BLaER1 treated with 17β-estradiol and CSF1 and Interleukin-3, amounts not matched to agents 10 nM and 100 nM (cell line): ENCODE measurements around the gene CDH23.

Experiments used
- H3K27ac ChIP-seq, 11 experiments: shearing (Covaris generic); formaldehyde crosslinking; 2 replicates each; pipeline ENCODE4 v1.8.1; 2022
- H3K27me3 ChIP-seq, 11 experiments: shearing (Covaris generic); formaldehyde crosslinking; 2 replicates each; pipeline ENCODE4 v1.8.1; 2022
- H3K36me3 ChIP-seq, 11 experiments: shearing (Covaris generic); formaldehyde crosslinking; 2 replicates each; pipeline ENCODE4 v1.8.1; 2022
- H3K4me1 ChIP-seq, 10 experiments: shearing (Covaris generic); formaldehyde crosslinking; 2 replicates each; pipeline ENCODE4 v1.8.1; 2022
- H3K4me2 ChIP-seq, 11 experiments: shearing (Covaris generic); formaldehyde crosslinking; 2 replicates each; pipeline ENCODE4 v1.8.1; 2022
- H3K4me3 ChIP-seq, 10 experiments: shearing (Covaris generic); formaldehyde crosslinking; 2 replicates each; pipeline ENCODE4 v1.8.1; 2022
- H3K9ac ChIP-seq, 11 experiments: shearing (Covaris generic); formaldehyde crosslinking; 2 replicates each; pipeline ENCODE4 v1.8.1; 2022
- H3K9me3 ChIP-seq, 11 experiments: shearing (Covaris generic); formaldehyde crosslinking; replicated peaks in 1 of 11; 2 replicates each; pipeline ENCODE4 v1.8.1; 2022
- H4K20me1 ChIP-seq, 11 experiments: shearing (Covaris generic); formaldehyde crosslinking; 2 replicates each; pipeline ENCODE4 v1.8.1; 2022
- Cebpa-rat ChIP-seq, 11 experiments: shearing (Covaris generic); IDR thresholded peaks; 2 replicates each; pipeline ENCODE4 v1.8.1; 2022

Gene CDH23

GRCh38 chr10:71718165-71718698 lies 321.5 kb downstream of the CDH23 start:
- no peak overlapping the region for H3K4me3 ChIP-seq
- H3K36me3 ChIP-seq: no peaks in the 10 kb centered on the region
- H3K27ac ChIP-seq: no peak overlapping the region; a peak in 1 of 22 replicates
- H3K4me2 ChIP-seq: peak overlapping the region in 5 of 11 experiments; percentile 91 to 99 (median 95); a peak in 7 of 22 replicates
- H3K4me1 ChIP-seq: peaks cover 56 to 92% (median 71%) of the 10 kb centered on the region in 10 experiments
- no peaks in the 10 kb centered on the region for H4K20me1 ChIP-seq
- peak overlapping the region in 1 of 11 experiments; percentile 7; a peak in 1 of 22 replicates for H3K9ac ChIP-seq
- H3K27me3 ChIP-seq: no peaks in the 10 kb centered on the region
- H3K9me3 ChIP-seq: no peaks in the 10 kb centered on the region
- no peak for TF ChIP-seq Cebpa-rat (IDR thresholded peaks at IDR 0.05)

GRCh38 chr10:71719042-71719441 lies 322.3 kb downstream of the CDH23 start:
- peak overlapping the region in 4 of 11 experiments; percentile 24 to 50 (median 34); a peak in 3 of 22 replicates for H3K9ac ChIP-seq
- TF ChIP-seq Cebpa-rat (IDR thresholded peaks at IDR 0.05): no peak

GRCh38 chr10:71719464-71720201 lies 322.9 kb downstream of the CDH23 start, which contains the start of gene C10orf105:
TSS of gene C10orf105 (minus strand) at chr10:71719778. CDS start at chr10:71716337, 3,441 bp downstream.
- Histone ChIP-seq H3K4me2 (peak within 1 kb of the TSS; percentile 43 to 99 (median 54); a peak in 21 of 22 replicates), H3K27me3 (no peaks in the 10 kb centered on the region), H3K4me3 (no peak within 1 kb of the TSS), H3K4me1 (peaks cover 42 to 92% (median 71%) of the 10 kb centered on the region in 10 experiments), H3K27ac (peak within 1 kb of the TSS in 6 of 11 experiments; percentile 10 to 36 (median 24); a peak in 11 of 22 replicates), H3K36me3 (no peaks in the 10 kb centered on the region), H3K9me3 (no peaks in the 10 kb centered on the region), H4K20me1 (no peaks in the 10 kb centered on the region), H3K9ac (peak within 1 kb of the TSS in 7 of 11 experiments; percentile 18 to 50 (median 33); a peak in 8 of 22 replicates)
- no peak for TF ChIP-seq Cebpa-rat (IDR thresholded peaks at IDR 0.05)

More at GRCh38 chr10:71719042-71719441, 322.3 kb downstream of the CDH23 start:
- peaks cover 48 to 92% (median 71%) of the 10 kb centered on the region in 10 experiments for H3K4me1 ChIP-seq
- H3K4me2 ChIP-seq: peak overlapping the region in 10 of 11 experiments; percentile 43 to 99 (median 56); a peak in 17 of 22 replicates
- H3K4me3 ChIP-seq: no peak overlapping the region
- H3K27me3 ChIP-seq: no peaks in the 10 kb centered on the region
- H3K36me3 ChIP-seq: no peaks in the 10 kb centered on the region
- H4K20me1 ChIP-seq: no peaks in the 10 kb centered on the region
- H3K27ac ChIP-seq: peak overlapping the region in 4 of 11 experiments; percentile 23 to 36 (median 24); a peak in 4 of 22 replicates
- no peaks in the 10 kb centered on the region for H3K9me3 ChIP-seq

DNA sequence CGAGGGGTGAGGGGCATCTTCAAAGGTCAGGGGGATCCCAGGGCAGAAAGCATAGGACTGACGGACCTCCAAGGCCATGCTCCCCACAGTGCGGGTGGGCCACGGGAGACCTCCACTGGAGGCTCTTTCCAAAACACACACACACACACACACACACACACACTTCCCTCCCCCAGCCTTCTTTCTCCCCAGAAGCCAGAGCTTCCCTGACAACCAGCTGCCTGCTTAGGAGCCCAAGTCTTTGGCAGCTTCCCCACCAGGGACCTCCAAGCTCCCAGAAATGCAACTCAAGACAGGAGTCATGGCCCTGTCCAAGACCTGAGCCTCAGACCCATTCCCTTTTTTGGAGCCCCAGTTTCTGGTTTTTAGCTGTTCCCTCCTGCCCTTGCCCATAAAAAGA lies 323.6 kb downstream of the CDH23 start:
- H3K9ac ChIP-seq: peak overlapping the region in 3 of 11 experiments; percentile 18 to 50 (median 43); a peak in 3 of 22 replicates
- H3K27me3 ChIP-seq: no peaks in the 10 kb centered on the region
- H3K4me3 ChIP-seq: no peak overlapping the region
- H3K27ac ChIP-seq: peak overlapping the region in 5 of 11 experiments; percentile 10 to 36 (median 24); a peak in 5 of 22 replicates
- no peaks in the 10 kb centered on the region for H4K20me1 ChIP-seq
- TF ChIP-seq Cebpa-rat (IDR thresholded peaks at IDR 0.05): no peak
- H3K4me2 ChIP-seq: peak overlapping the region; percentile 43 to 99 (median 54); a peak in 21 of 22 replicates
- H3K4me1 ChIP-seq: peaks cover 37 to 92% (median 71%) of the 10 kb centered on the region in 10 experiments
- no peaks in the 10 kb centered on the region for H3K36me3 ChIP-seq
- no peaks in the 10 kb centered on the region for H3K9me3 ChIP-seq

GRCh38 chr10:71721313-71721712 lies 324.6 kb downstream of the CDH23 start:
- no peak overlapping the region for H3K27ac ChIP-seq
- H4K20me1 ChIP-seq: no peaks in the 10 kb centered on the region
- TF ChIP-seq Cebpa-rat (IDR thresholded peaks at IDR 0.05): no peak
- no peaks in the 10 kb centered on the region for H3K9me3 ChIP-seq
- H3K4me1 ChIP-seq: peaks cover 37 to 92% (median 71%) of the 10 kb centered on the region in 10 experiments
- H3K9ac ChIP-seq: no peak overlapping the region
- no peaks in the 10 kb centered on the region for H3K36me3 ChIP-seq
- peak overlapping the region in 2 of 11 experiments; percentile 95 to 99; a peak in 2 of 22 replicates for H3K4me2 ChIP-seq
- H3K4me3 ChIP-seq: no peak overlapping the region
- H3K27me3 ChIP-seq: no peaks in the 10 kb centered on the region

- Histone ChIP-seq H3K9me3 (no peaks in the 10 kb centered on the region), H3K27ac (peak overlapping the region in 6 of 11 experiments; percentile 3 to 97 (median 94); a peak in 7 of 22 replicates), H3K4me3 (no peak overlapping the region), H3K4me2 (peak overlapping the region in 7 of 11 experiments; percentile 81 to 95 (median 90); a peak in 12 of 22 replicates), H3K27me3 (no peaks in the 10 kb centered on the region), H3K4me1 (peaks cover 39 to 93% (median 72%) of the 10 kb centered on the region in 10 experiments), H3K9ac (no peak overlapping the region; a peak in 1 of 22 replicates), H4K20me1 (no peaks in the 10 kb centered on the region), H3K36me3 (no peaks in the 10 kb centered on the region)
- no peak for TF ChIP-seq Cebpa-rat (IDR thresholded peaks at IDR 0.05)
Observed at GRCh38 chr10:71722849-71723248, 326.1 kb downstream of the CDH23 start.

GRCh38 chr10:71723311-71723710 lies 326.6 kb downstream of the CDH23 start:
- H3K4me2 ChIP-seq: peak overlapping the region in 10 of 11 experiments; percentile 2 to 95 (median 85); a peak in 15 of 22 replicates
- no peaks in the 10 kb centered on the region for H3K27me3 ChIP-seq
- H4K20me1 ChIP-seq: no peaks in the 10 kb centered on the region
- H3K9me3 ChIP-seq: no peaks in the 10 kb centered on the region
- H3K9ac ChIP-seq: peak overlapping the region in 4 of 11 experiments; percentile 21 to 51 (median 37); a peak in 4 of 22 replicates
- H3K36me3 ChIP-seq: no peaks in the 10 kb centered on the region
- TF ChIP-seq Cebpa-rat (IDR thresholded peaks at IDR 0.05): no peak
- H3K27ac ChIP-seq: peak overlapping the region in 7 of 11 experiments; percentile 46 to 97 (median 94); a peak in 11 of 22 replicates
- peaks cover 43 to 93% (median 74%) of the 10 kb centered on the region in 10 experiments for H3K4me1 ChIP-seq
- H3K4me3 ChIP-seq: no peak overlapping the region

DNA sequence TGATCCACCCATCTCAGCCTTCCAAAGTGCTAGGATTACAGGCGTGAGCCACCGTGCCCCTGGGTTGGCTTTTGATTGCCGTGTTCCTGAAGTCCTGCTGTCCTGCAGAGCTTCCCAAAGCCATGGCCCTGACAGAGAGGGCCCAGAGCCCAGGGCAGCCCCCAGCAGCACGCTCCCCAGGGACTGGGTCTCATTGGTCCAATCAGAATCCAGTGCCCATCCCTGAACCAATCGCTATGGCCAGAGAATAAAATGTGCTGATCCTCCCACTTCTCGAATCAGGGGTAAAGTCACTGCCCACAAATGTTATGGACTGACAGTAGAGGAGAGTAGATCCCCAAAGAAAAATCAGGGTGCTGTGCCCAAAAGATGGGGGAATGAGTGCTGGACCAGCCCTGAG lies 327.8 kb downstream of the CDH23 start:
- no peak for TF ChIP-seq Cebpa-rat (IDR thresholded peaks at IDR 0.05)
- Histone ChIP-seq H3K36me3 (no peaks in the 10 kb centered on the region), H3K27me3 (no peaks in the 10 kb centered on the region), H4K20me1 (no peaks in the 10 kb centered on the region), H3K27ac (peak overlapping the region in 8 of 11 experiments; percentile 29 to 97 (median 94); a peak in 15 of 22 replicates), H3K4me2 (peak overlapping the region in 8 of 11 experiments; percentile 80 to 95 (median 88); a peak in 15 of 22 replicates), H3K9me3 (no peaks in the 10 kb centered on the region), H3K9ac (peak overlapping the region in 5 of 11 experiments; percentile 6 to 86 (median 30); a peak in 5 of 22 replicates), H3K4me3 (no peak overlapping the region), H3K4me1 (peaks cover 53 to 93% (median 79%) of the 10 kb centered on the region in 10 experiments)
